Smooth muscle cell of the brain vasculature (primary cell): Measurements from ENCODE around the gene NAA10.

Experiments
- DNase-seq: peaks from one replicate; pipeline ENCODE4 v3.0.0-alpha.2; 2012; ENCODE audit warnings: low read depth, low spot score

Gene NAA10

GRCh38 chrX:153948847-153949805, 14.3 kb upstream of the NAA10 start:
- DNase-seq, result no peak

GRCh38 chrX:153948002-153948466, 13.2 kb upstream of the NAA10 start:
- no peak for DNase-seq

GRCh38 chrX:153947009-153947769, 12.4 kb upstream of the NAA10 start:
- peak; percentile 45 for DNase-seq

GRCh38 chrX:153945956-153946943, 11.4 kb upstream of the NAA10 start:
- no peak for DNase-seq

- no peak for DNase-seq
Observed at GRCh38 chrX:153944800-153945150, 9.9 kb upstream of the NAA10 start.

- no peak for DNase-seq
Observed at GRCh38 chrX:153944140-153944799, 9.4 kb upstream of the NAA10 start, which contains the start of gene RENBP. RENBP (minus strand) TSS chrX:153944643; CDS start chrX:153944610, 33 bp downstream.

GRCh38 chrX:153941336-153942252, 6.8 kb upstream of the NAA10 start:
- no peak for DNase-seq

GRCh38 chrX:153939573-153939972, 4.7 kb upstream of the NAA10 start:
- no peak for DNase-seq

GRCh38 chrX:153938226-153938786, 3.5 kb upstream of the NAA10 start:
- DNase-seq, result no peak

- DNase-seq, result no peak
Observed at GRCh38 chrX:153937056-153937455, 2.2 kb upstream of the NAA10 start.

GRCh38 chrX:153935326-153935851, 552 bp upstream of the NAA10 start:
- DNase-seq, result no peak

- no peak for DNase-seq
Observed at GRCh38 chrX:153934148-153934761, 582 bp downstream of the NAA10 start.

GRCh38 chrX:153933748-153934147, 1.1 kb downstream of the NAA10 start:
- no peak for DNase-seq

GRCh38 chrX:153932220-153932915, 2.5 kb downstream of the NAA10 start:
- no peak for DNase-seq

GRCh38 chrX:153931748-153932147, 3.1 kb downstream of the NAA10 start:
- DNase-seq, result no peak

- no peak for DNase-seq
Observed at GRCh38 chrX:153931151-153931550, 3.7 kb downstream of the NAA10 start.

GRCh38 chrX:153930011-153930910, 4.6 kb downstream of the NAA10 start:
- DNase-seq, result no peak
